Measurements from ENCODE around the gene SLC12A3.

- TF ChIP-seq CTCF (IDR thresholded peaks at IDR 0.05) = no peak
- TF ChIP-seq POLR2A (IDR thresholded peaks at IDR 0.05) = no peak
These were observed 85.0 kb downstream of the SLC12A3 start for GRCh38 chr16:56950051-56950450.
